Stimulated activated naive CD4-positive, alpha-beta T cell (primary cell): ENCODE data around the gene TMEM154.
A peak's percentile ranks its signal among the peaks of the same experiment; 100 is the strongest.

Experiments
- DNase-seq, 6 experiments: peaks; one replicate each; lab custom pipeline; 2025; lab: John Stamatoyannopoulos, UW

TMEM154 gene

GRCh38 chr4:152591876-152592275 is 87.9 kb downstream of the TMEM154 start:
- DNase-seq, result no peak

GRCh38 chr4:152591396-152591795 is 88.4 kb downstream of the TMEM154 start:
- DNase-seq, result peak in 2 of 6 experiments; percentile 20 to 27

GRCh38 chr4:152590179-152591031 is 89.4 kb downstream of the TMEM154 start:
- DNase-seq, result no peak

- no peak for DNase-seq
These were observed 90.9 kb downstream of the TMEM154 start for GRCh38 chr4:152588869-152589268.

GRCh38 chr4:152587127-152587526 is 92.7 kb downstream of the TMEM154 start:
- DNase-seq, result no peak

- DNase-seq, result no peak
These were observed 93.1 kb downstream of the TMEM154 start for GRCh38 chr4:152586668-152587067.

GRCh38 chr4:152585023-152585441 is 94.8 kb downstream of the TMEM154 start:
- DNase-seq, result peak in 1 of 6 experiments; percentile 21

- DNase-seq, result no peak
These were observed 98.1 kb downstream of the TMEM154 start for GRCh38 chr4:152581536-152582160.

- no peak for DNase-seq
These were observed 99.9 kb downstream of the TMEM154 start for GRCh38 chr4:152579916-152580315.

- no peak for DNase-seq
These were observed 100.6 kb downstream of the TMEM154 start for GRCh38 chr4:152579107-152579764.

- no peak for DNase-seq
These were observed 101.1 kb downstream of the TMEM154 start for GRCh38 chr4:152578670-152579069.

GRCh38 chr4:152577708-152578396 is 101.9 kb downstream of the TMEM154 start:
- DNase-seq, result no peak

GRCh38 chr4:152575533-152575932 is 104.3 kb downstream of the TMEM154 start:
- DNase-seq, result no peak

GRCh38 chr4:152573861-152574260 is 105.9 kb downstream of the TMEM154 start:
- no peak for DNase-seq

GRCh38 chr4:152572417-152573086 is 107.2 kb downstream of the TMEM154 start:
- no peak for DNase-seq

- DNase-seq, result no peak
These were observed 108.0 kb downstream of the TMEM154 start for GRCh38 chr4:152571770-152572169.

- no peak for DNase-seq
These were observed 108.5 kb downstream of the TMEM154 start for GRCh38 chr4:152571296-152571695.
